Fibroblast of skin of abdomen (primary cell): ENCODE results near the gene RBM34.
A peak's percentile ranks its signal among the peaks of the same experiment; 100 is the strongest.
"Not testable (repeated sequence)": the region's sequence is repeated elsewhere in the genome, so short reads cannot be mapped to it uniquely, and the experiment has no call there.

ENCODE experiments used
- DNase-seq: peaks from one replicate; pipeline ENCODE4 v3.0.0-alpha.2; 2013

Gene RBM34

GRCh38 chr1:235112297-235113182 lies 48.5 kb downstream of the RBM34 start:
- no peak for DNase-seq

GRCh38 chr1:235111107-235111506 lies 49.9 kb downstream of the RBM34 start:
- no peak for DNase-seq

GRCh38 chr1:235108876-235109275 lies 52.2 kb downstream of the RBM34 start:
- DNase-seq: no peak

- DNase-seq: no peak
These were observed 52.9 kb downstream of the RBM34 start for GRCh38 chr1:235108185-235108593.

- no peak for DNase-seq
These were observed 53.5 kb downstream of the RBM34 start for GRCh38 chr1:235107368-235108184.

- DNase-seq: no peak
These were observed 54.6 kb downstream of the RBM34 start for GRCh38 chr1:235106457-235106856.

- DNase-seq: peak; percentile 22
These were observed 55.7 kb downstream of the RBM34 start for GRCh38 chr1:235105051-235106043.

GRCh38 chr1:235102993-235103411 lies 58.0 kb downstream of the RBM34 start:
- peak; percentile 55 for DNase-seq

GRCh38 chr1:235102259-235102582 lies 58.8 kb downstream of the RBM34 start:
- no peak for DNase-seq

- DNase-seq: no peak
These were observed 59.3 kb downstream of the RBM34 start for GRCh38 chr1:235101558-235102258.

GRCh38 chr1:235100194-235100772 lies 60.8 kb downstream of the RBM34 start:
- DNase-seq: no peak

- no peak for DNase-seq
These were observed 62.1 kb downstream of the RBM34 start for GRCh38 chr1:235098991-235099390.

- DNase-seq: no peak
These were observed 62.5 kb downstream of the RBM34 start for GRCh38 chr1:235098547-235098946.

GRCh38 chr1:235097501-235097900 lies 63.5 kb downstream of the RBM34 start:
- DNase-seq: not testable (repeated sequence)

GRCh38 chr1:235095938-235096562 lies 65.0 kb downstream of the RBM34 start:
- no peak for DNase-seq

- peak; percentile 62 for DNase-seq
These were observed 67.1 kb downstream of the RBM34 start for GRCh38 chr1:235093696-235094592.

GRCh38 chr1:235093013-235093695 lies 67.9 kb downstream of the RBM34 start:
- DNase-seq: peak; percentile 74

- DNase-seq: not testable (repeated sequence)
These were observed 68.6 kb downstream of the RBM34 start for GRCh38 chr1:235092415-235092814.

GRCh38 chr1:235092045-235092406 lies 69.0 kb downstream of the RBM34 start:
- not testable (repeated sequence) for DNase-seq
